Mammary epithelial cell (primary cell): ENCODE data around the gene CYP27C1.

Experiments used
- CTCF ChIP-seq, 2 donors: IDR thresholded peaks in 1 of 2; conservative IDR thresholded peaks in 1 of 2; 2 replicates each; pipeline ENCODE4 v1.5.1; 2011 to 2012; ENCODE audit warnings: inconsistent platforms in 2 of 2, low read length in 2 of 2, mild to moderate bottlenecking in 2 of 2, control low read depth in 1 of 2, low read depth in 1 of 2; ENCODE audit not compliant: insufficient read depth in 1 of 2; ENCODE audit errors: extremely low read depth in 1 of 2
- EZH2 ChIP-seq: IDR thresholded peaks from 2 replicates; pipeline ENCODE4 v1.6.1; 2012; ENCODE audit warnings: low read length, inconsistent platforms, borderline replicate concordance

GRCh38 chr2:127226132-127226519 lies 6.0 kb upstream of the CYP27C1 start:
- TF ChIP-seq CTCF (conservative IDR thresholded peaks at IDR 0.05 in 1 of 2, IDR thresholded peaks at IDR 0.05 in 1 of 2; ENCODE audit: extremely low read depth in 1 of 2, insufficient read depth in 1 of 2, low read depth in 1 of 2, low read length in 2 of 2) (no peak), EZH2 (no peak)
